ENCODE results near the gene GOLGA2.

GOLGA2 gene, protein sequence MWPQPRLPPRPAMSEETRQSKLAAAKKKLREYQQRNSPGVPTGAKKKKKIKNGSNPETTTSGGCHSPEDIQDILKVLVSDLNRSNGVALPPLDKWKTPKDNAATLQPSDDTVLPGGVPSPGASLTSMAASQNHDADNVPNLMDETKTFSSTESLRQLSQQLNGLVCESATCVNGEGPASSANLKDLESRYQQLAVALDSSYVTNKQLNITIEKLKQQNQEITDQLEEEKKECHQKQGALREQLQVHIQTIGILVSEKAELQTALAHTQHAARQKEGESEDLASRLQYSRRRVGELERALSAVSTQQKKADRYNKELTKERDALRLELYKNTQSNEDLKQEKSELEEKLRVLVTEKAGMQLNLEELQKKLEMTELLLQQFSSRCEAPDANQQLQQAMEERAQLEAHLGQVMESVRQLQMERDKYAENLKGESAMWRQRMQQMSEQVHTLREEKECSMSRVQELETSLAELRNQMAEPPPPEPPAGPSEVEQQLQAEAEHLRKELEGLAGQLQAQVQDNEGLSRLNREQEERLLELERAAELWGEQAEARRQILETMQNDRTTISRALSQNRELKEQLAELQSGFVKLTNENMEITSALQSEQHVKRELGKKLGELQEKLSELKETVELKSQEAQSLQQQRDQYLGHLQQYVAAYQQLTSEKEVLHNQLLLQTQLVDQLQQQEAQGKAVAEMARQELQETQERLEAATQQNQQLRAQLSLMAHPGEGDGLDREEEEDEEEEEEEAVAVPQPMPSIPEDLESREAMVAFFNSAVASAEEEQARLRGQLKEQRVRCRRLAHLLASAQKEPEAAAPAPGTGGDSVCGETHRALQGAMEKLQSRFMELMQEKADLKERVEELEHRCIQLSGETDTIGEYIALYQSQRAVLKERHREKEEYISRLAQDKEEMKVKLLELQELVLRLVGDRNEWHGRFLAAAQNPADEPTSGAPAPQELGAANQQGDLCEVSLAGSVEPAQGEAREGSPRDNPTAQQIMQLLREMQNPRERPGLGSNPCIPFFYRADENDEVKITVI

DNA sequence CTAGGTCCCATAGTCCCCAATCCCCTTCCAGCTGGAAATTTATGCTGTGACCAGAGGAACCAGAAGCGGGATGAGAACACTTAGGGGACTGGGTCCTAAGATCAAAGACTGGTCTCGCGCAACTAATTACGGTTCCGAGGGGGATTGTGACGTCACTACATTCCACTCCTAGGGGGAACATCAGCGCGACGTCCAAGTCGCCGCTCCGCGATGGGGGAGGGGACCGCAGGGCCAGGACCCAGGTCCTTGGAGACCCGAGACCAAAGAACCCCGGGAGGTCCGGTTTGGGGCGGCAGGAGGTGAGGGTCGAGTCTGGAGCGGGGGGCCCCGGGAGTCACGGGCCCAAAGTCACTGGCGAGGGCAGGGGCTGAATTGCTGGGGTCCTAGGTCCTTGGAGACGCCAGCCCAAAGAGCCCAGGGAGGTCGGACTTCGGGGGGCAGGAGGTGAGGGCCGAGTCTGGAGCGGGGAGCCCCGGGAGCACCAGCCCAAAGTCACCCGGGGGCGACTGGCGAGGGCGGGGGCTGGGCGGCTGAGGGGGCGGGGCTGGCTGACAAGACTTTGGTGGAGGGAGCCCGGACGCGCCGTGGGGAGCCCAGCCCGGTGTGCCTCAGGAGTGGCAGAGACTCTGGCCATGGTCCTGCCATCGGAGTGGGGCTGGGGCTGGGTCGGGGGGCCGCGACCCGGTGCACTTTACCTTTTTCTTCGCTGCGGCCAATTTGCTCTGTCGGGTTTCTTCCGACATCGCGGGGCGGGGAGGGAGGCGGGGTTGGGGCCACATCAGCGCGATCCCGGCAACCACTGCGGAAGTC, at the start of gene GOLGA2:
GOLGA2 (minus strand) TSS at position 810 of the 810 bp plus-strand sequence; CDS start at position 779, 31 bp downstream.
- DNase-seq (ENCODE audit: low spot score) = peak; percentile 82

DNA sequence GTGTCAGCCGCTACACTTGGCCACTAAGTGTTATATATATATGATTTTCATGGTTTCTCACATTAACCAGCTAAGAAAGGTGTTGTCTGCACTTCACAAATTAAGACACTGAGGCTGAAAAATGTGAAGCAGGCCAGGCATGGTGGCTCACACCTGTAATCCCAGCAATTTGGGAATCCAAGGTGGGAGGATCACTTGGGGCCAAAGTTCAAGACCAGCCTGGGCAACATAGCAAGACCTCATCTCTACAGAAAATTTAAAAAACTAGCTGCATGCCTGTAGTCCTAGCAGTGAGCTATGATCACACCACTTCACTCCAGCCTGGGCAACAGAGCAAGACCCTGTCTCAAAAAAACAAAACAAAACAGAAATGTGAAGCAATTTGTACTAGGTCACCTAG, 48.6 kb upstream of the GOLGA2 start:
- no peak for DNase-seq (ENCODE audit: low spot score)

DNA sequence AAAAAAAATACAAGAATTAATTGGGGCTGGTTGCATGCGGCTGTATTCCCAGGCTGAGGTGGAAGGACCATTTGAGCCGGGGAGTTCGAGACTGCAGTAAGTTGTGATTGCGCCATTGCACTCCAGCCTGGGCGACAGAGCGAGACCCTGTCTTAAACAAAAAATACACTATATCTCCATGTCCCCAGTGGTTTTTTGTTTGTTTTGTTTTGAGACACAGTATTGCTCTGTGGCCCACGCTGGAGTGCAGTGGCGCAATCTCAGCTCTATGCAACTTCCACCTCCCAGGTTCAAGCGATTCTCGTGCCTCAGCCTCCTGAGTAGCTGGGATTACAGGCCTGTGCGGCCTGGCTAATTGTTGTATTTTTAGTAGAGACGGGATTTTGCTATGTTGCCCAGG, 48.0 kb upstream of the GOLGA2 start:
- no peak for DNase-seq (ENCODE audit: low spot score)

DNA sequence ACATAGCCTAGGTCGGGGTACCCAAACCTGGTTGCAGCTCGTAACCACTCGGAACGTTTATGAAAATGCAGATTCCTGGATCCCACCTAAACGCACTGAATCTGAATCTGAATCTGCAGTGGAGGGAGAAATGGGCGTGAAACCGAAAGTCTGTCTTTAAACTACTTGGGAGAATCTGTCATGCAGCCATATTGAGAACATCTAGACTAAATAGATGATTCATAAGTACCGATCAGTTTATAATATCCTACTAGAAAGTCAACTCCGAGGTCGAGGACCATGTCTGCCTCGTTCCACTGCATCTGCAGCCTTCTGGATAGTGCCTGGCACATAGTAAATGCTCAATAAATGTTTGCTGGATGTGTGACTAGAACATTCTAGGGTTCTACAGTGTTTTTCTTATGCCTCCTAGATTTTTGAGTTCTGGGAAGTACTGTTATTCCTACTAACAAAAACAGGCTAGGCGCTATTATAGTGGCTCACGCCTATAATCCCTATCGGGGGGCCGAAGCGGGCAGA, 47.5 kb upstream of the GOLGA2 start:
- DNase-seq (ENCODE audit: low spot score) = no peak

DNA sequence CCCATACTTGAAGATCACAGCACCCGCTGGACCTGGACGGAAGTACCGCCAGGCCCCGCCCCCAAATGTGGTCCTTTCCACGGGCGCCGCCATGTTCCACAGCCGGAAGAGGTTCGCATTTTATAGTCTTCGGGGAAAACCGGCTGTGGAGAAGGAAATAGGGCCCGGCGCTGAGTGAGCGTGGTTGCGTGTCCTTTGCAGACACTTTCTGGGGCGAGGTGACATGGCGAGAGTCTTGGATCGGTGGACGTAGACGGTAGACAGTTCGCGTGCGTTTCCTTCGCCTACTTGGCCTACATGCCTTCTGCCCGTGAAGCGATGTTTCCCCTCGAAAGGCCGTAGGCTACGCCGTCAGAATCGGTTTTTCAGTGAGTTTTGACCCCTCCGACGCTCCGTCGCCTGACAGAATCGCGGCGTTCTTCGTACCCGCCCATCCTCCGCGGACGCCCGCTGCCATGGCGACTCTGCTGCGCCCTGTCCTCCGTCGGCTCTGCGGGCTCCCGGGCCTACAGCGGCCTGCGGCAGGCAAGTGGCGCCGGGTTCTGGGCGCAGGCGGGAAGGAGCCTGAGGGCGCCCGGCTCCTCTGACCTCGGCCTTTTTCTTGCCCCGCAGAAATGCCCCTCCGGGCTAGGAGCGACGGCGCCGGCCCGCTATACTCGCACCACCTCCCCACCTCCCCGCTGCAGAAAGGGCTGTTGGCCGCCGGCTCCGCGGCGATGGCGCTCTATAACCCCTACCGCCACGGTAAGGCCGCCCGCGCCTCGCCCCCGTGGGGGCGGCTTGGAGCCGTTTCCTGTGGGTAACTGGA, 46.8 kb upstream of the GOLGA2 start, which contains the start of the genes COQ4 and TRUB2:
COQ4 (plus strand) TSS at position 436 of the 808 bp plus-strand sequence; CDS start at position 456, 20 bp downstream.
TRUB2 (minus strand) TSS at position 44 of the 808 bp plus-strand sequence; CDS start at position 5, 39 bp downstream.
- peak; percentile 95 for DNase-seq (ENCODE audit: low spot score)

DNA sequence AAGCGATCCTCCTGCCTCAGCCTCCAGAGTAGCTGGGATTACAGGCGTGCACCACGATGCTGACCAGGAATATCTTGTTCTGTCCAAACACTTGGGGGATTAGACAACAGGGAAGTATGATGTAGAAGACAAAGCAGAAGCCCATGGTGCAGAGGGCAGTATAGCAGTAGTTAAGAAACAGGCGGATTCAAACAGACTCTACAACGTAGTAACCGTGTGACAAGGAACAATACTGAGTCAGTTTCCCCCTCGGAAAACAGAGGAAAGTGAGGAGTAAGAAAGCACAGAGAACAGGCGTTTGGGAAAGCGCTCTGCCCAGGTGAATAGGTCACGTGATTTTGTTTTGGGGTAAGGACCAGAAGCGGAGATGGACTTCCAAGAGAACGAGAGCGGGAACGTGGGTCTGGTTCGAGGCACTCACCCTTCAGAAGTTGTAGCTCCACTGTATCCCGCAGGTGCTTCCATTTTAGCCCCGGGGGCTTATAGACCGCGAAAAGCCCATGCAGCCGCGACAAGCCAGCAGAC, 46.1 kb upstream of the GOLGA2 start:
- DNase-seq (ENCODE audit: low spot score) = no peak

DNA sequence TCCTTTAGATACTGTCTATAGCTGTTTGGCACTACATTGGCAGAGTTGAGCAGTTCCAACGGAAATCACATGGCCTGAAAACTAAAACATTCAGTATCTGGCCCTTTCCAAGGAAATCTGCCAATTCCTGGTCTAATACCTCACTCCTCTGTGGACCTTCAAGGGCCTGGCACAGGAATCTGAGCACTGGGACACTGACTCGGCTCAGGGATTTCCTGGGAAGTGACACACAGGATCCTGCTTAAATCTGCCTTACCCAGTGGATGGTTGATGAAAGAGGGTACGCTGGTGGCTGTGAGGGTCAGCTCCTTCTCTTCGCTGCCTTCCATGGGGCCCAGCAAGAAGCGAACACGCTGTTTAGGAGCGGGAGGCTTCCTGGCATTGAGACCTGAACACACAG, 45.5 kb upstream of the GOLGA2 start:
- no peak for DNase-seq (ENCODE audit: low spot score)

DNA sequence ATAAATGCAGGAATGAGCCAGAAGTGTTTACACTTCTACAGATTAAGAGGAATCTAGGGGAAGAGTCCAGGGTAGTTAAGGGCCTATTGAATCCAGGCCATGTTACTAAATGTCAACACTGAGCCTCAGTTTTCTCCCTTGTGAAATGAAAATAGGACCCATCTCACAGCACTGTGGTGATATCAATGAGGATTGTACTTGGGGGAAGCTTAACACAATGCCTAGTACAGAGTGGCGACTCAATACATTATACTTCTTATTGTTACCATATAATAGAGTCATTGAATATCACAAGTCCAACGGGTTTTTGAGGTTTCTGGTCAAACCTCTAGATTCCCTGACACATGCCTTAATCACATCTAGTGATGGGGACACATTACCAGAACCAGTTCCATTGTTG, 41.8 kb upstream of the GOLGA2 start:
- DNase-seq (ENCODE audit: low spot score) = no peak

DNA sequence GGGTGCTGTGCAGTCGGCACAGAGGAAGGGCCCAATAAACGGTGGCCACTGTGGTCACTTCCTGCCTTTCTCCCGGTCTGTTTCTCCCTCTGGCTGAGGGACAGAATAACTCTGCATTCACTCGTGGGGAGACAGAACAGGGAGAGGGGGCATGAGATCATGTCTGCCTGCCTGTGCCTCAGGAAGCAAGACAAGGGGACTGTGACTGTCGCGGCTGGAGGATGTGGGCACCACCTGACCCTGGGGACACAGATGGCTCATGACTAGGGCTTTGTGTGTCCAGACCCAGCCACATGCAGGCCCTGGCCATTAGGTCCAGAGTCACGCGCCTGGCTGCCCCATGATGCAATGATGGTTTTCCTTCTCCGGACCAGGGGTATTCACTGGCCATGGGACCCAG, 40.6 kb upstream of the GOLGA2 start:
- no peak for DNase-seq (ENCODE audit: low spot score)

DNA sequence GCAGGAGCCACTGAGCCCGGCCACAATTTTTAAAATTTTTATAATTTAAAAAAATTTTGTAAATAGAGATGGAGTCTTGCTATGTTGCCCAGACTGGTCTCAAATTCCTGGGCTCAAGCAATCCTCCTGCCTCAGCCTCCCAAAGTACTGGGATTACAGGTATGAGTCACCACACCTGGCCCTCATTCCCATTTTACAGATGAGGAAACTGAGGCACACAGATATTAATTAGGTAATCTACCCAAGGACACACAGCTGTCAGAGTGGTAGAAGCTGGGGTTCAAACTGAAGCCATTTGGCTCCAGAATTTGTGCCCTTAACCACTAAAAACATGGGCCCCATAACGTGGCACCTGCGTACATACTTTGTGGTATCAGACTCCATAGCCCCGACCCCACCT, 38.9 kb upstream of the GOLGA2 start:
- no peak for DNase-seq (ENCODE audit: low spot score)

DNA sequence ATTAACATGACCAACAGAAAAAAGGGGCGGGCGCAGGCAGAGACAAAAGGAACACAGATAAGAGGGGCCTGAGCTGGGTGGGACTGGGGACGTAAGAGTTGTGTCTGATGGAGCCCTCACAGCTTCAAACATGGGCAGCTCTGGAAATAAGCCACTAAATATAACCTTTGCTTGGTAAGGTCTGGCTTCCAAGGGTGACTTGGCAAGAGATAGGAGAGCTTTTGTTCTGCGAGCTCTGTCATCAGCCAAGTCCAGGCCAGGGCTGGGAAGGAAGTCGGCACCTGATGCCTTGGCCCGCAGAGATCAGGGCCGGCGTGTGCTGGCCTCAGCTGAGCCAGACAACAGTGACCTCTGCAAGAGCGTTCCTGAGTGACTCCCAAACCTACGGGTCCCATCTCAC, 34.7 kb upstream of the GOLGA2 start:
- no peak for DNase-seq (ENCODE audit: low spot score)

DNA sequence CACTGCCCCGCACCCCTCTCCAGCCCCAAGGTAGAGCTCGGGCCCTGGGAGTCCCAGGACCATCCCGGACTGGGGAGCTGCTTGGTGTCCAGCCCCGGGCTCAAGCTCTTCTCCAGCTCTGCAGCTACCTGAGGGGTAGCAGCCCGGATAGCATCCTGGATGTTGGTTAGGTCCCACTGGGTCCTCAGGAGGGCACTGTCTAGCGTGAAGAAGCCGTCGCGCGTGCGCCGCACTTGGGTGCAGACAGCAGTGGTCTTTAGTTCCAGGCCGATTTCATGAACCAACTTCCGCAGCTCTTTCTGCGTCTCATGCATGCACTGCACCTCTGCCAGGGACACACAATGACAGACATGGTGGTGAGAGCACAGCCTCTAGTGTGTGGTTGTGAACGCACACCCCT, 33.7 kb upstream of the GOLGA2 start:
- no peak for DNase-seq (ENCODE audit: low spot score)

DNA sequence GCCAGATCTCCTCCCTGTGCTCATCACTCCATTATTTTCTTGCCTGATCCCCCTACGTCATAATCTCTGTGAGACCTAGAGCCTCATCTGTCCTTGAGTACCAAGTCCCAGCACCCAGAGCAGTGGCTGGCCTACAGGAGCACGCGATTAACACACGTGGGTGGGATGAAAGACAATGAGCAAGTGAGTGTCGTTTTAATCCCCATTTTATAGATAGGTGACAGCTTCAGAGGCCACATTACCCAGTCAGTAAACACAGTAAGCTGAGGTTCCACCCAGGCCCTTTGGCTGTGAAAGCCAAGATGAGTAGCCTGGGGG, 29.1 kb upstream of the GOLGA2 start:
- DNase-seq (ENCODE audit: low spot score) = no peak

DNA sequence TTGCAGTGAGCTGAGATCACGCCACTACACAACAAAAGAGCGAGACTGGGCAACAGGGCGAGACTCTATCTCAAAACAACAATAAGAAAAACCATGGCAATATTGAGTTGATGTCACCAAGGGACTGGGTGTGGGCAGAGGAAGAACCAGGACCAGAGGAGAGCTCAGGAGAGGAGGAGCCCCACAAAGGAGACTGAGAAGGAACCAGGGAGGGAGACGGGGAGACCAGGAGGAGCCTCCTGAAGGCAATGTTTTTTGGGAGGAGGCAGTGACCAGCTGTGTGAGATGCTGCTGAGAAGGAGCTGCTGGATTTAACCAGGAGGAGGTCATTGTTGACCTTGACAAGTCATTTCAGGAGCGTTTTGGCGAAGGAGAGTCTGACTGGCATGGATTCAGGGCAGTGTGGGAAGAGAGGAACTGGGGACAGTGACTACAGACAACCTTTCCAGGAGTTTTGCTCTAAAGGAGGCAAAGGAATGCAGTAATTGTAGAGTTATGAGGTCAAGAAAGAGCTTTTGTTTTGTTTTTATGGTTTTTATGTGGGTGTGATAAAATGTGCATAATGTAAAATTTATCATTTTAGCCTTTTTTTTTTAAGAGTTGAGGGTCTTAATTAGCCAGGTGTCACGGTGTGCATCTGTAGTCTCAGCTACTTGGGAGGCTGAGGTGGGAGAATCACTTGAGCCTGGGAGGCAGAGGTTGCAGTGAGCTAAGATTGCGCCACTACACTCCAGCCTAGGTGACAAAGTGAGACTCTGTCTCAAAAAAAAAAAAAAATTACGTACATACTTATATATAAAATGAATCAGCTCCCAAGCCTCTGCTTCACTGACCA, 28.5 kb upstream of the GOLGA2 start:
- no peak for DNase-seq (ENCODE audit: low spot score)

DNA sequence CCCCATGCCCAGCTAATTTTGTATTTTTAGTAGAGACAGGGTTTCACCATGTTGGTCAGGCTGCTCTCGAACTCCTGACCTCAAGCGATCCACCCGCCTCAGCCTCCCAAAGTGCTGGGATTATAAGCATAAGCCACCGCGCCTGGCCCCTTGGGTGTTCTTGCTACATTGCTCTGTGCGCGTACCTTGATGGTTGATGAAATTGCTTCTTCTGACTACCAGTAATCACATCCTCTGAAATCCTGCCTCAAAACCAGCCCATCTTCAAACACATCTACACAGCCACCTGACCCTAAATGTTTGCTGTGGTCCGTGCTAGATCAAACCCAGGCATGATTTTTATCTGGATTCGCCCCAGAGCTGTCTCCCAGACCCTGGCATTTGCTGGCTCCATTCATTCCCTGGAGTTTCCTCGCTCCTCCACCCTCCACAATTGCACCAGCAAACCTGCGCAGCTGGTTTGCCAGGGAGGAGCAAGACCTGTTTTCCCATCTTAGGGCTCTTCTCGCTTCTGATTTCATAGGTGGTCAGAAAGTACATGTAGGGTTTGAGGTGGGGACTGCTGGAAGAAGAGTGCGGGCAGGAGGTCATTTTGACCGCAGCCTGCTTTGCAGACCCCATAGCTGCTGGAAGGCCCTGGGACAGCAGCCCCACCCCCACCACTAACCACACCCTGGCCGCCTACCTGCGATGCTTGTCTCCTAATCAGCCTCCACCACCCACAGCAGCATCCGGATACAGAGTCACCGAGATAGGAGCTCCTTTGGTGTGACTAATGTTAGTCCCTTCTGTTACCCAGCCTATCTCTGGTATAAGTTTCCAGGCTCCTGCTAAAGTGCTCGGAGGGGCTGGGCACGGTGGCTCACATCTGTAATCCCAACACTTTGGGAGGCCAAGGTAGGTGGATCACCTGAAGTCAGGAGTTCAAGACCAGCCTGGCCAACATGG, 23.0 kb upstream of the GOLGA2 start:
- DNase-seq (ENCODE audit: low spot score) = no peak

DNA sequence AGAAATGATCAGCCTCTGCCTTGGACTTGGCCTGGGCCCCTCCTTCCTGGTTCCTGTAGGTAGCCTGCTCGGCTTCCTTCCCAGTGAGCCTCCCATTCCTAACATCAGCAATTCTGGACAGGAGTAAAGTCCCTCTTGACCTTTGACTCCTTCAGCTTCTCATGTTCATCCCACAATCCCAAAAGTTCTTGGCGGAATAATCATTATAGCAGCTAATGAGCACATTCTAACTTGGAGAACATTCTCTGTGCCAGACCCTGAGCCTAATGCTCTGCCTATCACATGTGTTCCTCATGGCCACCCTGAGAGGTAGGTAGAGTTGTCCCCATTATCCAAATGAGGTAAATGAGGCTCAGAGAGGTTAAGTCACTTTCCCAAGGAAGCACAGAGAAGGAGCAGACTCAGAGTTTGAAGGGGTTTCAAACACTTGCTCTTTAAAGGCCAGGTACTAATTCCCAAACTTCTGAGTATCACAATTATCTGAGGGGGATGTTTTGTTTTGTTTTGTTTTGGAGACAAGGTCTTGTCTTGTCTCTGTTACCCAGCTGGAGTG, 21.5 kb upstream of the GOLGA2 start:
- no peak for DNase-seq (ENCODE audit: low spot score)

DNA sequence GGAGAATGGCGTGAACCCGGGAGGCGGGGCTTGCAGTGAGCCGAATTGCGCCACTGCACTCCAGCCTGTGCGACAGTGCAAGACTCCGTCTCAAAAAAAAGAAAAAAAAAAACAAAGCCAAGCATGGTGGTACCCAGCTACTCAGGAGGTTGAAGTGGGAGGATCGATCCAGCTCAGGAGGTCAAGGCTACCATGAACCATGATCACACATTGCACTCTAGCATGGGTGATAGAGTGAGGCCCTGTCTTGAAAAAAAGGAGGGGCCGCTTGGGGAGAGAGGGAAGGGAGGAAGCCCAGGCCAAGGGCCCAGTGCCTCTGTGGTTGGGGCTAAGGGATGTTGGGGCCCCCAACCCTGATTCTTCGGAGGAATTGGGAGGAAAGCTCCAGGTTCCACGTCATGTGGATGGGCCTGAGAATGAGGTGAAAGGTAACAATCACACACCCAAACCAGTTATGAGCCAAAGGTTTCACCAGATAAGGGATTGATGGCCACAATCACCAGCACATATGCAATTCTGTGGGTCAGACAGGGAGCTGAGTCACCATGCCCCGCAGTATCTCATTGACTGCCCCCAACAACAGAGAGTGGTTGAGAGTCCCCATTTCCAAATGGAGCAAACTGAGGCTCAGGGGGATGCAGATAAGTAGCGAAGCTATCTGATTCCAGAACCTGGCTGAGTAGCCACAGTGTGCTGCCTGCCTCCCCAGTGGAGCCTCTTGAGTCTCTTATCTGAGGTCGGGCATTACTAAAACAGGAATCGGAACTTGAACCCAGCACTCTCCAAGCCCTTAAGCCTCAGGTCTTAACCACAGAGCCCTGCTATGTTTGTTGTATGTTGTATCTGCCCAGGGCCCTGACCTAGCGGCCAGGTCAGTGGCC, 20.8 kb upstream of the GOLGA2 start:
- no peak for DNase-seq (ENCODE audit: low spot score)

All from iPS-NIHi11 (cell line).